ENCODE results near the gene ABHD14A.

ABHD14A gene

DNA sequence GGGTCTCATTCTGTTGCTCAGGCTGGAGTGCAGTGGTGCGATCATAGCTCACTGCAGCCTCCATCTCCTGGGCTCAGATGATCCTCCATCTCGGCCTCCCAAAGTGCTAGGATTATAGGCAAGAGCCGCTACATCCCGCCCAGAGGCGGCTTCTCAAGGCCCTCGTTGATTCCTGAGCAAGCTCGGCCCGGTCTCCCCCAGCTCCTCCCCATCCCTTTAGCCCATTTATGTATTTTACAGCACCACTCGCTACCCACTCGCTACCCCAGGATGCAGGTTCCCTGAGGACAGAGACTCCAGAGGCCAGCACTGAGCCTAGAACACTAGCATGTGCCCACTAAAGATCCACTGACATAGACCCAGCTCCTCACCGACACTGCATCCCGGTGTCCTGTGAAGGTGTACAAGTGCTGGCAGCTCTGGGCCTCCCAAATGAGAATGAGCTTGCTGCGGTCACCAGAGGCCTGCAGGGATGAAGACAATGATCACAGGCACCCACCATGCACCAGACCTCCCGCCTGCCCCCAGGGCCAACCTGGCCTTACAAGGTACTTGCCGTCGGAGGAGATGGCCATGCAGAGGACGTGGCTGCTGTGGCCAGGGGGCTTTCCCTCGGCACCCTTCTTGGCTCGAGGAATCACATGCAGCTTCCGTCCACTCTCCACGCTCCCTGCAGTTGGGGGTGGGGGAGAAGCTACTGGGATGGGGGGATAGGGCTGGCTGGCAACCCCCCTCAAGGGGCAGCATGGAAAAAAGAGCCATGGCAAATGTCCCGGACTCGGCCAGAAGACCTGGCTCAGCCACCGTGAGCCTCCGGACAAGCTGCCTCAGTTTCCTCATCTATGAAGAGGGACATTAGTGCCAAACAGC is 38.7 kb upstream of the ABHD14A start:
- H3K4me3 ChIP-seq (ENCODE audit: low read depth, low read length): no peak overlapping the region
- DNase-seq (ENCODE audit: low read depth): no peak
- in situ Hi-C loops (cut with HindIII; ENCODE audit: low sequenced_read_pairs): no loop called here

DNA sequence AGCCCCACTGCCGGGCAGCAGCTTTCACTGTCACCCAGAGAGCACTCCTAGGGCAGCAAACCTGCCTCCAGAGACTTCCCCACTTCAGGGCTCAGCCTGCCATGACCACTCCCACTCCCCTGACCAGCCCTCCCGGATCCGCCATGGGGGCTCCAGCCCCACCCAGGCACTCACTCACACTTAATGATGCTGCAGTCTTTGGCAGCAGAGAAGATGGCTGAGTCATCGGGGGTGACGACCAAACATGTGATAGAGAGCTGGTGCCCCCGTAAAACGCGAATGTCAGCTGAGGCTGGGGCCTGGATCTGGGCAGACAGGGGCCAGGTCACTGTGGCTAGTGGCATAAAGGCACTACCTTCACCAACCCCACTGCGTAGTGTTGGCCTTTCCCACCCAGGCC is 37.9 kb upstream of the ABHD14A start:
- in situ Hi-C loops (cut with HindIII; ENCODE audit: low sequenced_read_pairs): no loop called here
- DNase-seq (ENCODE audit: low read depth): no peak
- no peak overlapping the region for H3K4me3 ChIP-seq (ENCODE audit: low read depth, low read length)
- TF ChIP-seq, protein P1, sequence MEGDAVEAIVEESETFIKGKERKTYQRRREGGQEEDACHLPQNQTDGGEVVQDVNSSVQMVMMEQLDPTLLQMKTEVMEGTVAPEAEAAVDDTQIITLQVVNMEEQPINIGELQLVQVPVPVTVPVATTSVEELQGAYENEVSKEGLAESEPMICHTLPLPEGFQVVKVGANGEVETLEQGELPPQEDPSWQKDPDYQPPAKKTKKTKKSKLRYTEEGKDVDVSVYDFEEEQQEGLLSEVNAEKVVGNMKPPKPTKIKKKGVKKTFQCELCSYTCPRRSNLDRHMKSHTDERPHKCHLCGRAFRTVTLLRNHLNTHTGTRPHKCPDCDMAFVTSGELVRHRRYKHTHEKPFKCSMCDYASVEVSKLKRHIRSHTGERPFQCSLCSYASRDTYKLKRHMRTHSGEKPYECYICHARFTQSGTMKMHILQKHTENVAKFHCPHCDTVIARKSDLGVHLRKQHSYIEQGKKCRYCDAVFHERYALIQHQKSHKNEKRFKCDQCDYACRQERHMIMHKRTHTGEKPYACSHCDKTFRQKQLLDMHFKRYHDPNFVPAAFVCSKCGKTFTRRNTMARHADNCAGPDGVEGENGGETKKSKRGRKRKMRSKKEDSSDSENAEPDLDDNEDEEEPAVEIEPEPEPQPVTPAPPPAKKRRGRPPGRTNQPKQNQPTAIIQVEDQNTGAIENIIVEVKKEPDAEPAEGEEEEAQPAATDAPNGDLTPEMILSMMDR (IDR thresholded peaks at IDR 0.05; ENCODE audit: low read depth, low read length, missing control alignments): no peak

More for the DNA sequence above, 38.7 kb upstream of the ABHD14A start:
- TF ChIP-seq, protein P1 (IDR thresholded peaks at IDR 0.05; ENCODE audit: low read depth, low read length, missing control alignments): no peak

DNA sequence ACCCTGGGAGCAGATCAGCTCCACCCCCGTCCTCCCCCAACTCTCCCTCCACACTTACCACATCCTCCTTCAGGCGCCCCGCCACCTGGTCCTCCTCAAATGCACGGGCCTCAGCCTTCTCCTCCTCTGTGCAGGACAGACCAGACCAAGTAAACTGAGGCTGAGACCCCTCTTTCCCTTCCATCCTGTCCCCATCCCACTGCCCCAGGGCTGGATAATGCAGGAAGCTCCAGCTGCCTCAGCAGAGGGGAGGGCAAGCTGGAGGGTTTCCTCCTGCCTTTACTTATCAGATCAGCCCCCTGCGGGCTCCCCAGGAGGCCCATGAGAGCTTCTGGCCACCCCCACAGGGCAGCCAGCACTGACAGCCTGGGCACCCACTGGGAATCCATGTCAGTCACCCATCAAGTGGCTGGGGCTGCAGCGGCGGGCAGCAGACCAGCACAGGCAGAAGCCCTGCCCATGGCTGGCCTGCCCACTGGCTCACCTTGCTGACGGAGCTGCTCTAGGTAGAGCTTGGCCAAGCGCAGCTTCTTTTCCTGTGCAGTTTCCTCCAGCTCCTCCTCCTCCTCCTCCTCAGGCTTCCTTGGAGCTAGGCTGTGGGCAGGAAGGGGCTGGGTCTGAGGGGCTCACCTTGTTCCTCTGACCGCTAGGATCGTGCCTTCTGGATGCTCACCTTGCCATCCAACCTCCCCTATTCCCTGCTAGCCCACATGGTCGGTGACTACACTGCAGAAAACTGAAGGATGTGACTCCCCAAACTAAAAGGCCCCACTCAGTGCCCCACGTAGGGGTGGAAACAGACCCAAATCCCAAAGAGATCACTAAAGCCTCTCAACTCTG is 37.0 kb upstream of the ABHD14A start:
- TF ChIP-seq, protein P1 (IDR thresholded peaks at IDR 0.05; ENCODE audit: low read depth, low read length, missing control alignments): no peak
- H3K4me3 ChIP-seq (ENCODE audit: low read depth, low read length): no peak overlapping the region
- no peak for DNase-seq (ENCODE audit: low read depth)
- in situ Hi-C loops (cut with HindIII; ENCODE audit: low sequenced_read_pairs): no loop called here

DNA sequence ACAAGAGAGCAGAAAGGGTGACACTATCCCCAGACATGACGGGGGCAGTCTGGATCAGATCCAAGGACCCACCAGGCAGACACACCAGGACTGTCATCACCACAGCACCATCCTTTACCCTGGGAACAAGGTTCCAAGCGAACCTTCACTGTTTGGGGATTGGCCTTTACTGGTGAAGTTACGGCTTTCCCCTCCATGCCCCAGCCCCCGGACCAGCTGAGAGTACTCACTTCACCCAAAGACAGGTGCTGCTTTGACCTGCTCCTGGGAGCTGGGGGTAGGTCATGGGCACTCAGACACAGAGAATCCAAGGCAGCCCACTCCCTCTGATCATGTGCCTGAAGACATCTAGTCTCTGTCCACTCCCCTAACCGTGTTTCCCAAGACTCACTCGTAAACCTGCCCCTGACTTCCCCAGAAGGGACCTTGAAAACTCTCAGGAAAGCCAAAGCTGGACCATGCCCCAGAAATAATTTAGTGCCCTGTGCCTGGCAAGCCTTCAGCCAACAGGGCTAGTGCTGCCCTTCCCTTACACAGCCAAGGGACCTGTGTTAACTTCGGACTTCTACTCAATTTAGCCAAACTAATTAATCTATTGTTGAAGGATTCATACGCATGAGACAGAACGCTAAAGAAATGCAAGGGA is 36.0 kb upstream of the ABHD14A start:
- TF ChIP-seq, protein P1 (IDR thresholded peaks at IDR 0.05; ENCODE audit: low read depth, low read length, missing control alignments): no peak
- in situ Hi-C loops (cut with HindIII; ENCODE audit: low sequenced_read_pairs): no loop called here
- H3K4me3 ChIP-seq (ENCODE audit: low read depth, low read length): no peak overlapping the region
- no peak for DNase-seq (ENCODE audit: low read depth)

DNA sequence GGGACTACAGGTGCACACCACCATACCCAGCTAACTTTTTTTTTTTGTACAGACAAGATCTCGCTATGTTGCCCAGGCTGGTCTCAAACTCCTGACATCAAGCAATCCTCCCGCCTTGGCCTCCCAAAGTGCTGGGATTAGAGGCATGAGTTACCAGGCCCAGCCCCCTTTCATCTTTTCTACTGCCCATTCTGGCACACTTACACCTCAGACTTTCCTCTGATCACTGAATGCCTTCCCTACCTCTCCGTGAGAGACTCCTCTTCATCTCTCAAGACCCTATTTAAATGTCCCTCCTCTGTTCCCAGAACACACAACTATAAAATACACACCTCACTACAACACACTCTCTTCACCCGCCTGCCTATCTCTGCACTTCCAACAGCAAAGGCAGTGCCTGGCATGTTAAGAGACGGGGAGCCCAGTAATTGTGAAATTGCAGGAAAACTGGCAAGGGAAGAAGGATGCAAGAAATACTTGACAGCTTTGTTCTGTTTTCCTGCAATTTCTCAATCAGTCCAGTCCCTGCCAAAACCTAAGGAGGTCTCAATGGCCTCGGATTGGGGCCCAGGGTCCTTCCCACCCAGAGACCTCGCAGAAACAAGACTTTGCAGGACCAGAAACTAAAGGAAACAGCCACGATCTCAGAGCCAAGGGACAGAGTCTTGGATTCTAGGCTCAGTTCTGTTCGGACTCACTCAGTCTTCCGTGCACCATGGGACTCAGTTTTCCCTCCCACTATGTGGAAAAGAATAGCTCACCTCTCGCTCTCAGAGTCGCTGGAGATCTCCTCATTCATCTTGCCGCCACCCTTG is 34.0 kb upstream of the ABHD14A start:
- H3K4me3 ChIP-seq (ENCODE audit: low read depth, low read length): peak overlapping the region; percentile 73
- in situ Hi-C loops (cut with HindIII; ENCODE audit: low sequenced_read_pairs): no loop called here
- TF ChIP-seq, protein P1 (IDR thresholded peaks at IDR 0.05; ENCODE audit: low read depth, low read length, missing control alignments): no peak
- DNase-seq (ENCODE audit: low read depth): no peak

DNA sequence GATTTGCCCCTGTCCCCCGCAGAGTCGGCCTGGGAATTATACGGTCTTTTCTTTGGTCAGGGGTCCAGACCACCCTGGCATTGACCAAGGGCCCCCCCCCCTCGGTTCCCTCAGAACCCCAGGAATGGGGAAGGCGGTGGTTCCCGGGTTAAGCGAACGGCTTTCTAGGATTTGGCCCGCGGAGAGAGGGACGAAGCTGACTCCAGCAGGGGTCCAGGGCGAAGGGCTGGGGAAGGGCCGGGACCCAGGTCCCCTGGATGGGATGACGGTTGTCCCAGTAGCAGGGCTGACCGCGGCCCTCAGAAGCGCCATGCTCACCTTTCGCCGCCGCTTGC is 33.4 kb upstream of the ABHD14A start:
- H3K4me3 ChIP-seq (ENCODE audit: low read depth, low read length): peak overlapping the region; percentile 73
- in situ Hi-C loops (cut with HindIII; ENCODE audit: low sequenced_read_pairs): no loop called here
- TF ChIP-seq, protein P1 (IDR thresholded peaks at IDR 0.05; ENCODE audit: low read depth, low read length, missing control alignments): no peak
- DNase-seq (ENCODE audit: low read depth): no peak

All from astrocyte of the cerebellum (primary cell).